Activated CD4-positive, CD25-positive, alpha-beta regulatory T cell treated with anti-CD3 and anti-CD28 coated beads, Interleukin-2, amount 50 U/mL, for 24 hours (primary cell): ENCODE results near the gene HIVEP3.
"Not testable (repeated sequence)": the region's sequence is repeated elsewhere in the genome, so short reads cannot be mapped to it uniquely, and the experiment has no call there.

Experiments
- ATAC-seq, 2 donors: fragments of 150-1000 bp; cut with Tn5 transposase; one replicate each; pipeline ENCODE4 v1.10.0; 2021; ENCODE audit warnings: mild to moderate bottlenecking in 1 of 2, moderate library complexity in 1 of 2

The HIVEP3 gene

DNA sequence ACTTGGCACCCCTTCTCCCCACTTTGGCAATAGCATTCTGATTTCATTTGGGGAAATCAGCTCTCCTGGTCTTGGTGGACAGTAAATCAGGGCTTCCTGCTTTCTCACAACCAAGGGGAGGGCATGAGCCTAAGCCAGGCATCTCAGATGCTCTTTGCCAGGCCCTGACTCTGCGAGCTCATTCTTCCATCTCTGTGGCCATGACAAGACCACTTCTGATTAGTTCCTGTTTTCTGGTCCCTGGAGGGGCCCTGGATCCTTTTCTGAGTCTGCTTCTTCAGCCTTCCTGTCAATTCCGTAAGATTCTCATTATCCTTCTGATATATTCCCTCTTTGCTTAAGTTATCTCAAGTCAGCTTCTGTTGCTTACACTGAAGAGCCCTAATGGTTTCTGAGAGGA lies 210.4 kb downstream of the HIVEP3 start:
- no peak for ATAC-seq

DNA sequence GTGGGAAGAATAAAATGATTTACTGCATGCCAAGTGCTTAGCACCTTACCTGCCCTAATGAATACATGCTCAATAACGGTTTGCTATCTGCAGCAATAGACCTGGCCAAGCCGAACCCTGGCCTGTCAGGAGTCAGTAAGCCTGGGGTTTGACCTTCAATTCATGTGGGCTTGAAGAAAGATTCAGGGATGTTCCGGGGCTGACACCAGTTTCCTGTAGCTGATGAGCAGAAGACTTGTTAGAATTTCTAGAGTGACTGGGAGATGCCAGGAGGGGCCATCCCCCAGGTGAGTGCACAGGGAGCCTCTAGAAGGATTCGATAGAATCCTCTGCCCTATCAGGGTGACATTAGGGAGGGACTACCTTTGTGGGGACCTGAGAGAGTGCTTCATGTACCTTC lies 210.9 kb downstream of the HIVEP3 start:
- no peak for ATAC-seq

GRCh38 chr1:41705798-41706197 lies 212.9 kb downstream of the HIVEP3 start:
- no peak for ATAC-seq

DNA sequence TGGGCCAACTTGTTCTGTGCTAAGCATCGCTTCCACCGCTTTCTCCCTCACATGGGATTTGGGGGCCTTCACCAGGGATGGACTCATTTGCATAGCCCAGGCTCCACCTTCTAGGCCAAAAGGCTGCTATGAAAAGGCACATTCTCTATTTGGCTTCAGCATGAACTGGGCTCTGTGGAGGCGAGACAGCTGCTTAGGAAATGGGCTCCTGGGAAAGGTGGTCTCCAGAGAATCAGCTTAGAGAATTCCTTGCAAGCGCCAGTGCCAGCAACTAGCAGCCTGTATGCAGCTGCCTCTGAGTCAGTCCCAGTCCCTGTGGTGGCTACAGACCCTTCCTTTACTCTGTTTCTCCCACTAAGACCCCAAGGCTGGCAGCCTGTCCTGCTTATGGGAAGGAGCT lies 214.5 kb downstream of the HIVEP3 start:
- ATAC-seq: no peak

DNA sequence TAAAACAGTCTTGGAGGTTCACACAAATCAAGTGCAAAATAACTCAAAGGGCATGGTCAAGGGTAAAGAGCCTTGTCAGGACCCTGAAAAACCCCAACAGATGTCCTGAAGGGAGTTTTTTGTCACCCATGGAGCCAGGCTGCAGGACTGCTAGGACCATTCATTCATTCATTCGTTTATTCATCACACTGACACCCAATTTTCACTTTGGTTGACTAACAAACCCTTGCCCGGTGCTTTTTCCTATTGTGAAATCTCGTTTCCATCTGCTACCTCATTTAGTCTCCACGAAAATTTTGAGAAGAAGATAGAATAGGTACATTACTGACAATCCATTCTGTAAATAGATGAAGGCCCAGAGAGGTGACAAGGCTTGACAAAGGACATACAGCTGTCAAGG lies 216.0 kb downstream of the HIVEP3 start:
- ATAC-seq: no peak

- no peak for ATAC-seq
These were observed 217.7 kb downstream of the HIVEP3 start for GRCh38 chr1:41700986-41701535.

DNA sequence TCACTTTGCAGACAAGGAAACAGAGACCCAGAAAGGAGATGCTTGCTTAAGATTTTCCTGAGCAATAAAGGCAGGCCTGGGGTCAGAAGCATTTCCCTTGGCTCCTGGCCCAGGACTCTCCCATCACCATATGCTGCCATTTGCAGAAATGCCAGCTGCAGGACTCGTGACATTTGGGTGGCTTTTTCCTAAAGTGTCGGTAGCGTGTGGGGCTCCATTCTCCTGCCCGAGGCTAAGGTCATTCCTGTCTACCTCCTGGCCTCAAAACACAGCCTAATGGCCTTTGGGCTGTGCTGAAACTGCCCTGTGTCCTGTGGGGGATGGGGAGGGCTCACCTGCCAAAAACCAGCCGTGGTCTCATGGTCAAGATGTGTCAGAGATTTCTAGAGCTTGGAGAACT lies 218.1 kb downstream of the HIVEP3 start:
- ATAC-seq: no peak

GRCh38 chr1:41699861-41700248 lies 218.9 kb downstream of the HIVEP3 start:
- no peak for ATAC-seq

DNA sequence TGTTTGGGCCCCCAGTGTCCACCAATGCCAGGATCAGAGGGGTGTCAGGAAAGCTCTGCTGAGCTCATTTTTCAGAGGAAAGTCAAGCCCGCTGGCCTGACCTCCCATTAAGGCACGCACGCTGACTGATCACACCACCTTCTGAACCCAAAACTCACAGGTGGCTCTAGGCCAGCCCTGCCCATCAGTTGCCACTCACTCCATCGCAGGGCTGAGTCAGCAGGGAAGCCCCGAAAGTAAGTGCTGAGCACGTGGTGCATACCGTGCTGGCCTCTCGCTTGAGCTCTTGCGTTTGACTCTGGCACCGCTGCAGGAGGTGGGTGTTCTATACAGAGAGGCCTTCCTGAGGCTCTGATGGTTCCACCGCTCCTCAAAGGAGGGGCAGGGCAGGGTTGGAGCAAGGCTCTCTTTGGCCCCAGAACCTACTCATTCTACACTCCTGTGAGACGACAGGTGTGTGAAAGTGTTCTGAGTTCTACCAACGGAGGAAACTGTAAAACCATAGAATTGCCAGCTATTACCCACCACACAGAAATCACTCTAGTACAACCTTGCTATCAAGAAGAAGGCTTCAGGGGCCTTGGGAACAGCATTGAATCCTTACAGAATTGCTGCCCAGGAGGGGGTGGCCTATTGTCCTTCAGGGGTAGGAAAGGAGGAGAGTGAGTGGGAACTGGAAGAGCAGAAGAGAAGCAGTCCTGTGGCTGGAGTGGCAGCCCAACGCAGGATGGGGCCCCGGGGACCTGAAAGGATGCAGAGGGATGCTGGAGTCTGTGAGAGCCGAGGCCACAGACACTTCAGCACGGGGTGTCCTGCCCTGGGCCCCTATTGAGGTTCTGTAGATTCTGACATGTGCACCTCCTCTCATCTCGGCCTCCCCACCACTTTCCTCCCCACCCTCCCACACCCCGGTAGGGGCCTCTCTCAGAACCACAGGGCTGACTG lies 219.5 kb downstream of the HIVEP3 start:
- ATAC-seq: peak; percentile 86 to 89

GRCh38 chr1:41696381-41696780 lies 222.3 kb downstream of the HIVEP3 start:
- no peak for ATAC-seq

GRCh38 chr1:41695118-41695745 lies 223.5 kb downstream of the HIVEP3 start:
- no peak for ATAC-seq

- not testable (repeated sequence) for ATAC-seq
These were observed 226.8 kb downstream of the HIVEP3 start for GRCh38 chr1:41691966-41692365.

DNA sequence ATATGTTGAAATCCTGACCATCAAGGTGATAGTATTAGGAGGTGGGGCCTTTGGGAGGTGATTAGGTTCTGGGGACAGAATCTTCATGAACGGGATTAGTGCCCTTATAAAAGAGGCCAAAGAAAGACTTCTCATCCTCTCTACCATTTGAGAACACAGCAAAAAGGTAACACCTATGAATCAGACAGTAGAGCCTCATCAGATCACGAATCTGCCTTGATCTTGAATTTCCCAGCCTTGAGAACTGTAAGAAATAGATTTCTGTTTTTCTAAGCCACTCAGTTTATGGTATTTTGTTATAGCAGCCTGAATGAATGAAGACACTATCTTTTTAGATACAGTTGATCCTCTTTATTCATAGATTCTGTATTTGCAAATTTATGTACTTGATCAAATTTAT lies 227.3 kb downstream of the HIVEP3 start:
- ATAC-seq: no peak

GRCh38 chr1:41690331-41690730 lies 228.4 kb downstream of the HIVEP3 start:
- ATAC-seq: no peak

GRCh38 chr1:41689558-41689981 lies 229.2 kb downstream of the HIVEP3 start:
- ATAC-seq: no peak

DNA sequence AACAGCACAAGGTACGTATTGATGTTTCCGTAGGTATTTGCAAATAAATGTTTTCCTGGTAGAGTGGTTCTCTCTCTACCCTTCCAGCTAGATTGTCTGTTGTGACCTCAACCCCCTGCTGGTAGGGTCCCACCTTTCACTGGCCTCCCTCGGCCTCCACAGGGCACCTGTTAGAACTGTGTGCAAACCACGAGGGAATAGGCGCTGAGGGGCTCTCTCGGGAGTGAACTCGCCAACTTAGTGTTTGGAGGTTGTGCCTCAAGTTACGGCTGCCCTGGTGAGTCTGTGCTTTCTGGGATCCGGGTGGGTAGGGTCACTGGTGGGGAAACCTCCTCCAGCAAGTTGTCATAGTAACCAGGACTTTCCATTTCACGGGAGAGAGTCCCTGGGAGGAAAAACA lies 229.6 kb downstream of the HIVEP3 start:
- ATAC-seq: no peak

DNA sequence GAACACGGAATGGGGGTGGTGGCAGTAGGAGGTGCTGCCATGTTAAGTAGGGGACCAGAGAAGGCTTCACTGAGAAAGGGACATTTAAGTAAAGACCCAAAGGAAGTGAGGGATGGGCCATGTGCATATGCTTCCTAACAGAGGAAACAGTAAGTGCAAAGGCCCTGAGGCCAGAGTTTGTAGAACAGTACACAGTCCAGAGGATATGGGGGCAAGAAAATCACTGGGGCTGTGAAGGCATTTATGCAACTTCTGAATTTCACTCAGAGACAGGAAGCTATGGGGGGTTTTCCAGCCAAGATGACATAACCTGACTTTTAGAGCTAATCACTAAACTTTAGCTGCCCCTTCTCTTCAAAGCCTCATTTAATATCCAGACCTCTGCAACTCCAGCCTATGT lies 231.7 kb downstream of the HIVEP3 start:
- peak; percentile 34 to 50 for ATAC-seq

DNA sequence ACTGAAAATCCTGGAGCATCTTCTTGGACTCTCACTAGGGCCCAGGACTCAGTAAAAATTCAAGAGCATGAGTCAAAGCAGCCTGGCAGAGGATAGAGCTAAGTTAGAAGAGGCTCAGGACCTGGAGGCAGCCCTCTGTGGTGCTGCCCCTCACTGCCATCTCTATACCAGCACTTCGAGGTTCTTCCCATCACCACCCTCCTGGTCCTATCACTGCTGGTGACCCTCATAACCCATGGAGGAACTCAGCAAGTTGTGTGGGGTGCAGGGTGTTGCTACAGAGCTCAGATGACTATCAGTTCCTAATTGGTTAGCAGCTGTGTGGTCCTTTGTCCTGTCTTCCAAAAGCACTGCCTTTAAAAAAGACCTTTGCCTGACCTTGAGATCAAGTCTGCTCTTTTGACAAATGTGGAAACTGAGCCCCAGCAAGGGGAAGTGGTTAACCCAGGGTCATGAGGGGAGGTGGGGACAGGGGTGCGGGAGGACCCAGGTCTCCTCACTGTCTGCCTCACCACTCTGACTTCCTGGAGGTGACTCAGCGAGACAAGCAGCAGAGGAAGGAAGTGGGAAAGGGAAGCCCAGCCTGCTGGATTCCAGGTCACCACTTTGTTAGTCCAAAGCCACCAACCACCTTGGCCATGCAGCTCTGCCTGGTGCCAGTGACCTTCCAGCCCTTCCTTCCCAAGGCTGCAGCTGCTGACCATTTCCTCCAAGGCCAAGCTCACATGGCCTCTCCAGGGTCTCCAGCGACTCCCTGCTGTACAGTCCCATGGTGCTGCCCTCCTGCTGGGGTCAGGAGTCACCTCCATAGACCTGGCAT lies 234.8 kb downstream of the HIVEP3 start:
- peak; percentile 49 to 57 for ATAC-seq

DNA sequence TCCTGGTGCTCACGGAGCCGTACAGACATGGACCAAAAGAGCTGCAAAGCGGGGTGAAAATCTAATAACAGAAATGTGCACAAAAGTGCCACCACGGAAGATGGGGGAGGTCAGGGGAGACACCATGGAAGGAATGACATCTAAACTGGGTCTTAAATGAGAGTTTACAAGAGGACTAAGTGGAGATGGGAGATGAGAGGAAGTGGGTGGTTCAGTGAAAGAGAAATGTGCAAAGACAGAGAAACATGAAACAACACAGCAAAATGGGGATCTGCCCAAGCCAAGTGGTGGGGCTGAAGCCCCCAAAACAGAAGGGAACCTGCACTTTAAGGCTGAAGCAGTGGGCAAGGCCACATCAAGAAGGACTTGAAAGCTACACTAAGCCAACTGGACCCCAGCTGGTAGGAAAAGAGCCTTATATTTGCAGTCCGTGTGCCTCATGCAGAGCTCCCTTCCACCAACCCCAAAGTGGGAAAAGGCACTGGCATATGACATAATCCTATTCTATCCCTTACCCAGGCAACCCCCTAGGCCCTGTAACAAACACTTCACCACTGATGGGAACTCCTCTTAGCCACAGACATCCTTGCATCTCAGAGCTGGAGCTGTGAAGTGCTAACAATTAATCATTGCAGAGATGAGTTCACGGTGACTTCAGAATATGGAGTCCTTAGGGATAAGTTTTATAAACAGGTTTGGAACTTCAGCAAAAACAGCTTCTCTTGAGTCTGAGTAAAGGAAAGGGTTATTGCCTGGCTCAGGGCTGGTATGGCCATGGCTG lies 235.7 kb downstream of the HIVEP3 start:
- ATAC-seq: no peak

DNA sequence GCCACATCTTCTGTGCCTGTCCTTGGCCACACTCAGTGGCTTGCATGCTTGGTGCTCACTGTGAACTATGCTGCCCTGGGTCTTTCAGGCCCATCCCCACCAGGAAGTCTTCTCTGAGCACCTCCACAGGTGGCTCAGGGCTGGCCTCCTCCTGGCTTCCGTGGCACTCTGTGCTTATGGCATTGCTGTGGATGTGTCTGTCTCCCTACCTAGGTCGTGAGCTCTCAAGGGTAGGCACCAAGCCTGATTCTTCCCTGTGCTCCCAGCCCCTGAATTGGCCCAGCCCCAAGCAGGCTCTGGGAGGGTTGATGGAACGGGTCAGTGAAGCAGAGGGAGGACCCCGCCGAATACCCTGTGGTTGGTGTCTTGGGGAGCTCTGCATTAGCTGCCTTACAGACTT lies 236.6 kb downstream of the HIVEP3 start:
- ATAC-seq: no peak

DNA sequence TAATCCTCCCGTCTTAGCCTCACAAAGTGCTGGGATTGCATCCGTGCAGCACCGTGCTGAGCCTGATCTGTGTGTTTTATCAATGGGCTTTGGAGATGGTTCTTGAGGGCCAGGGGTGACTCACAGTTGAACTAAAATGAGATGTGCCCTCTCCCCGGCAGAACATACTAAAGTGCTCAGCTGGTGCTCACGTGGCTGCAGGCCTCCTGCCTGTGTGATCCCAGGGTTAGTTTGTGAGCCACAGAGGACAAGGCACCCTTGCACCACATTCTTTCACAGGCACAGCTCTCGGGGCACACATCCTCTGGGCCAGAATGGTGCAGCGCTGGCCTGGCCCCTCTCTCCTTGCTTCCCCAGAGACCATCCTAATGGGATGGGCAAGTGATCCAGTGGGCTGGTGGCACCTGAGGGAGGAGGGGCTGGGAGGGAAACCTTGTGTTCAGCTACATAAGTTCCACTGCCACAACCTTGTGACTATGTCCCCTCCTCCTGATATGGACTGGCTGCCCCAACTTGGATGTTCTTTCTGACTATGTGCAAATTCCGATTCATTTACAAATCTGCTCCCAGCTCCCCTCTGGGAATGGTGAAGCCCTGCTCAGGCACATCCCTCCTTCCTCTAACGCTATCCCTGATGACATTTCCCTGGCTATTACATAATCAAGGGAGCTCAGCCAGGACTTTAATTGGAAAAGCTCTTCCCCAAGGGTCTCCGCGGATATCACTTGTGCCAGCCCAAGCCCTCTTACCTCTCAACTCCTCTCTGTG lies 237.2 kb downstream of the HIVEP3 start:
- no peak for ATAC-seq
